Motor neuron (in vitro differentiated cells): ENCODE data around the gene RUNX2. TPM values are rescaled to one million over a fixed set of nuclear protein-coding genes. Genes with fewer than 3 reads are reported as not detected.

Source experiments
- ATAC-seq, 8 experiments: fragments of 200-7000 bp; cut with Tn5 transposase; replicated peaks in 6 of 8; 2 replicates each; pipeline ENCODE4 v1.8.0; 2021; ENCODE audit warnings: mild to moderate bottlenecking in 8 of 8, moderate library complexity in 8 of 8
- H3K27ac ChIP-seq, 2 donors: fragments of 250-450 bp; sonication (Bioruptor Pico); 2 replicates each; pipeline ENCODE4 v1.9.0; 2021; ENCODE audit warnings: antibody characterized with exemption in 2 of 2, mild to moderate bottlenecking in 2 of 2, moderate library complexity in 1 of 2
- H3K4me1 ChIP-seq, 2 donors: fragments of 250-450 bp; sonication (Bioruptor Pico); replicated peaks in 1 of 2; 2 replicates each; pipeline ENCODE4 v1.6.1; 2021; ENCODE audit warnings: antibody characterized with exemption in 2 of 2, mild to moderate bottlenecking in 2 of 2, moderate library complexity in 1 of 2
- H3K4me3 ChIP-seq, 5 donors: fragments of 250-450 bp; sonication (Bioruptor Pico); 2 replicates each; pipeline ENCODE4 v1.9.0; 2021; ENCODE audit warnings: antibody characterized with exemption in 5 of 5, mild to moderate bottlenecking in 5 of 5, moderate library complexity in 4 of 5
- WGBS, 10 experiments: fragments of 450-650 bp; shearing (Covaris generic); methylation state at CpG; one replicate each; pipeline ENCODE4 v1.0.0; 2022; 5-methylcytosine and 5-hydroxymethylcytosine counted together
- in situ Hi-C, 9 experiments: fragments of 400-800 bp; cut with MboI; loops; one replicate each; pipeline ENCODE4 v1.15.0; 2021; ENCODE audit warnings: low sequenced_read_pairs in 9 of 9, low pct_unique_long_range_greater_than_20kb in 2 of 9; ENCODE audit not compliant: unreplicated experiment in 9 of 9
- total RNA-seq, 8 experiments: library from RNA; unstranded; fragments of 300-600 nt; gene quantifications; 2 replicates each; pipeline versions ENCODE4 v1.2.3 to v1.2.4, GENCODE V29; 2022

Gene RUNX2
- total RNA-seq, 8 experiments from 2014 or later: 0.46 to 7.8 (median 1.8) TPM

DNA sequence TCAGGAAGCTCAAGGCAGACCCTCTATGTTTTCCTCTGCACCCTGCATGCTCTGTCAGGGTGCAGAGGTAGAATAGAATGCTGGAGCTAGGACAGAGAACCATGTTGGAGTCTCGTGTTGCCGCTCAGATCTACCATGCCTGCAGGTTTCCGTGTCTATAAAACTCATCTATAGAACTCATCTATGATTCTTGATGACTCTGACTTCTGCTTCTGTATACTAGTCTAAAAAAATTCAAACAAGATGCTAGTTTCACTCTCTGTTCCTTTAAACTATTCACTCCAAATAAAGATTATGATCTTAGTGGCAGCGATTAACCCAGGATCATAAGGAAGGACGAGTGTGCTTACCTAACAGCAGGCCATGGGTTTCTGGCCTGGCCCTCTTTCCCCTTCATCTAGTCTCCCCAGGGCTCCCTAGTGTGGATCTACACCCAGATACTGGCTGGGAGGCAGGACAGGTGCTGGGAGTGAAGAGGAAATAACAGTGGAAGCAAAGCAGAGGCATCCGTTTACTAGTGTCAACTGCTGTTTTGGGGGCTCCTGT, 212.3 kb downstream of the RUNX2 start:
- Histone ChIP-seq H3K4me1 (peaks cover 5 to 16% of the 10 kb centered on the region in 2 donors), H3K27ac (no peak overlapping the region), H3K4me3 (no peak overlapping the region)
- ATAC-seq: no peak
- WGBS, 10 experiments: 79 to 100% (median 94%) methylated on average over 2 to 4 of the region's 6 CpGs; no CpG with 5 or more reads in 3 of the 10 experiments
- in situ Hi-C loops: no loop called here

DNA sequence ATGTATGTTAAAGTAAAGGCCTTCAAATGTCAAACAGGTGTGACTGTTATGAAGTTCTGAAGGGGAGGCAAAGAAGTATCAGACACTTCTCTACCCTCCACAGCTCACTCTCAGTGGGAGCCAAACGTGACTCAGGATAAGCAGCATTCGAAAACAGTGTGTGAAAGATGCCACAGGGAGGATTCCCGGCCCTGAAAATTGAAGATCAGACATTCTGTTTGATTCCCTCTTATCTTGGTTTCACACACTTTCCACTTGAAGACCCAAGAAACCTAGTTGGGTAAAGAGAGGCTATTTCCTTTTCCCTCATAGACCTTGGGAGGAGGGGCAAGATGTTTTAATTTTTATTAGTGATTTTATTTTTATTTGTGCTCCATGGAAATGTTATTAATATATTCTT, 213.8 kb downstream of the RUNX2 start:
- in situ Hi-C loops: no loop called here
- H3K27ac ChIP-seq: no peak overlapping the region
- WGBS, 10 experiments: 40 to 86% (median 78%) methylated on average over 2 to 3 of the region's 3 CpGs; no CpG with 5 or more reads in 5 of the 10 experiments
- peaks cover 5 to 16% of the 10 kb centered on the region in 2 donors for H3K4me1 ChIP-seq
- ATAC-seq: no peak
- H3K4me3 ChIP-seq: no peak overlapping the region

DNA sequence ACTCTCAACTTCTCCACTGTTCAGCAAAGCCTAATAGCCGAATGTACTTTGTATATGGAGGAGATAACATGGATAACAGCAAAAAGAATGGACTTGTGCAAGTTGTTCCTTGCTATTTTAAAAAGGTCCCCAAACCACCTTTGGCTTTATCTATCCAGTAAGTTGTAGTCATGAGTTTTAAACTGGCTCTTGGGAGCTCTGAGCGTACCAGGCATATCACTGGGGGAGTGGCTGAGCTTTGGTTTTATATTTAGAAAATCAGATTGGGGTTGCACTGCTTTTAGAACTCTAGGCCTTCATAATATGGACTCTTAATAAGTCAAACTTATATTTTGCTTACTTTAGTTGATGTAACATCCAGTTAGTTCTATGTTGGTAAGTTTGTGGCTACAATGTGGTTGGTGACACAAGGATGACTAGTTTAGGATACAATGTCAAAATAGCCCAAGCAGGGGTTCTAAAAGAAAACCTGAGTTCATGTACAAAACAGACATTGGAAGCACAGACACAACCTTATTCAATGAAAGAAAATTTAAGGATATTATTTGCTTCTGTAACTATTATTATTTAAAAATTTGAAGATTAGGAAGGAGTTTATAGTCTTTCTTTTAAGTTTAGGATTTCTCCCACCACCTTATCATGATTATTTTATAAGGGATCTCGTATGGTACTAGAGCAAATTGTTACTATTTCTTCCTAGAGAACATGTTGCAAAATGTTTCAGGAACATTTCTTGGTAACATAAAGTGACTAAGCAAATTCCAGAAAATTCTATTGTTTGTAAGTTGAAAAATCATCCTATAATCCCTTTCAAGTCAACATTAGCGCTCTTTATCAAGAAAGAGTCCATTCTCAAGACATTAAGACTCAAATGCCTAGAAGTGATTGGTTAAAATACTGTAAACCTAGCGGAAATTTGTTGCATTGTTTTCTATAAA, 215.4 kb downstream of the RUNX2 start:
- Histone ChIP-seq H3K4me3 (no peak overlapping the region), H3K4me1 (peaks cover 0 to 6% of the 10 kb centered on the region in 2 donors), H3K27ac (no peak overlapping the region)
- in situ Hi-C loops: no loop called here
- 45 to 100% (median 90%) methylated on average over 2 to 5 of the region's 5 CpGs for WGBS, 10 experiments
- ATAC-seq: no peak

DNA sequence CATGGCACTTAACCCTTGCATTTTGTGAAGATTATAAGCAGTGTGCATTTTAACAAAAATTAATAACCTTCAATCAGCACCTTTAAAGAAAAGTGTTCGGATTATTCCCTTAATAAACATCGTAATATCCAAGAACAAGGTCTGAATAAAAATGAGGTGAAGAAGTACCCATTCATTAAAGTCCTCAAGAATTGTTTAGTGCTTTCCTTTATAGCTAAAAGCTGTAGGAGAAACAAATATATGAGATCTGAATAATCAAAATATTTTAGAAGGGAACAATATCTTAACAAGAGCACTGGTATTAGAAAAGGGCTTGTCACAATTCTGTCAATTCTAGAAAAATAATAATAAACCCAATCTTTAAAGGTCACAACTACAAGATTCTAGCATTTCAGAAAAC, 217.3 kb downstream of the RUNX2 start:
- in situ Hi-C loops: no loop called here

DNA sequence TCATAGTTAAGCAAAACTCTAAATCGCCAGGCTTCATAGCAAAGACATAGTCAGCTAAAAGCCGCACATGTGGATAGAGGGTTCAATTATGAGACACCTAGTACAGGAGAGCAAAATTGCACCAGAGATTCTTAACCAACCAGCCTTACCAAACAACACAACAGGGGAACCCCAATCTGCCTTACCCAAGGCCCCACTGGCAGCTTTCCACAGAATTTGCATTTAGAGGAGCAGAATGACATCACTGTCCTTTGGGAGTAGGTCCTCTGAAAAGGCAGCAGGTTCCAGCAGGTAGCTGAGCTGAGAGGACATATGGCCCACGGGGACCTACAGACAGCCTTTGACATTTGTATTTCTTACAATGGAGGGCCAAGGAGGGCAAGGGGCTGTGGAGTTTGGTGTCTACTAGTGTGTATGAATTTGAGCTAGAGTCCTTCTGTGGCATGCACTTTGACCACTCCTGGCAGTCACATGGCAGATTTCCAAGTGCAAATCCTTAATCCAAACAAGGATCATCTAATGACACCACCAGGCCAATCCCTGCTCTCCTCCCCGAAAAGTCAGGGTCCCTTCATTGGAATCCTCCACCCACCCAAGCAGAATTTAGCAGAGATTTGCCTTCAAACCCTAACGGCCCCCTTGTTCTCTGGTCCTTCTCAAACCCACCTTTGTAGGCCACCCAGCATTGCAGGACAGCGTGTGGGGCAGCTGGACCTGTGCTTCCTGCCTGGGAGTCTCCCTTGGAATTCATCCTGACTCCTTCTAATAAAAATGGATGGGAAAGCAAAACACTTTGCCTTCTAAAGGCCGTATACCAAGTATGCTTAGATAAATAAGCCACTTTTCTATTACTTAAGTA, 220.8 kb downstream of the RUNX2 start:
- no peak overlapping the region for H3K4me3 ChIP-seq
- H3K27ac ChIP-seq: no peak overlapping the region
- 80 to 100% (median 95%) methylated on average over 1 to 5 of the region's 7 CpGs; no CpG with 5 or more reads in 1 of the 10 experiments for WGBS, 10 experiments
- ATAC-seq: no peak
- no peaks in the 10 kb centered on the region for H3K4me1 ChIP-seq
- in situ Hi-C loops: no loop called here

More for the DNA sequence above, 217.3 kb downstream of the RUNX2 start:
- WGBS, 10 experiments: 71 to 100% (median 98%) methylated on average over 2 of the region's 2 CpGs
- ATAC-seq: no peak
- Histone ChIP-seq H3K4me1 (no peaks in the 10 kb centered on the region), H3K27ac (no peak overlapping the region), H3K4me3 (no peak overlapping the region)

DNA sequence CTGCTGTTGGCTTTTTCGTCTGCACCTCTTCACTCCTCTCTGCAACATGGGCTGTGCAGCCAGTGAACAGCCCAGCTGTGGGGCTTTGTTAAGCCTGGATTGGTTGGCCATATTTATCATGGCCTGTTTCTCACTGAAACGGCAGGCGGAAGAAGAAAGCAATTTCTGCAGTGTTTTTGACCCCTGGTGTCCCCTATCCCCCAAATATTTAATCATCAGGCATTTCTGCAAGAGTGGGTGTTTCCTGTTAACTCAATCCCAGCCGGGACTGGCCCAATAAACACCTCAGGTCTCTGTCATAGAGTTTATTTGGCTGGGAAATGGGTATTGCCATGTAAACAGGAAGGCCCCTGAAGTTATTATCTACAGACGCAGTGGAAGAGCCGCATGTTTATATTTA, 224.4 kb downstream of the RUNX2 start:
- Histone ChIP-seq H3K4me1 (peaks cover 7 to 8% of the 10 kb centered on the region in 2 donors), H3K27ac (no peak overlapping the region), H3K4me3 (no peak overlapping the region)
- WGBS, 10 experiments: 67 to 97% (median 87%) methylated on average over 1 to 5 of the region's 6 CpGs; no CpG with 5 or more reads in 4 of the 10 experiments
- no peak for ATAC-seq
- in situ Hi-C loops: no loop called here

DNA sequence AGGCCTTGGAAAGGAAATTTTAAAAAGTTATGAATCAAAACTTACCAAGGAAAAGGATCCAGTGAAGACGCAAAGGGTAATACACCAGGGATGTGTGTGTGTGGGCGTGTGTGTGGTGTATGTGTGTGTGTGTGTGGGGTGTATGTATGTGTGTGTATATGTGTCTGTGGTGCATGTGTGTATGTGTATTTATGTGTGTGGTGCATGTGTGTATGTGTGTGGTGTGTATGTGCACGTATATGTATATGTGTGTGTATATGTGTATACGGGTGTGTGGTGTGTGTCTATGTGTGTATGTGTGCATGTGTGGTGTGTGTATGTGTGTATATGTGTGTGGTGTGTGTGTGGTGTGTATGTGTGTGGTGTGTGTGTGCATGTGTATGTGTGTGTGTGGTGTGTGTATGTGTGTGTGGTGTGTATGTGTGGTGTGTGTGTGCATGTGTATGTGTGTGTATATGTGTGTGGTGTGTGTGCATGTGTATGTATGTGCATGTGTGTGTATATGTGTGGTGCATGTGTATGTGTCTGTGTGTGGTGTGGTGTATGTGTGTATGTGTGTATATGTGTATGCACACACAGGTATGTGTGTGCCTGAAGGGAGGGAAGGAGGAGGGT, 225.7 kb downstream of the RUNX2 start:
- ATAC-seq: no peak
- Histone ChIP-seq H3K4me3 (no peak overlapping the region), H3K27ac (no peak overlapping the region), H3K4me1 (peaks cover 7 to 8% of the 10 kb centered on the region in 2 donors)
- WGBS, 10 experiments: 0 to 100% (median 75%) methylated on average over 1 to 4 of the region's 4 CpGs; no CpG with 5 or more reads in 5 of the 10 experiments
- in situ Hi-C loops: no loop called here

DNA sequence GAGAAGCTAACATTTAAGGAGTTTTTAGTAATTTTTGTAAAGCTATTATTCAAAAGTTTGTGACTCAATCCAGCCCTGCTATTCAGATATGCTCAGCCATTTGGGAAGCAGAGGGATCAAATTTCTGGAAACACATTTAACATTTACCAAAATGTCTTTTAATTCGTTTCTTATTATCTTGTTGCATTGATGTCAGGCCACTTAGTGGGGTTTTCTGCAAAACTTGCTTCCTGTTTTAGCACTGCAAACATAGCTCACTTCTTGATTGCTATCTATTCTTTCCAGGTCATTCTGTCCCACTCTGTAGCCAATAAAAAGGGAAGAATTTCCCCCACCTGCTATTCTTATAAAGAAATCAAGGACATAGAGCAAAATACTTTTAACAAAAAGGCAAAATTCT, 226.5 kb downstream of the RUNX2 start:
- in situ Hi-C loops: no loop called here
- peak in 1 of 8 experiments; percentile 63 for ATAC-seq
- Histone ChIP-seq H3K4me3 (no peak overlapping the region), H3K4me1 (peaks cover 7 to 8% of the 10 kb centered on the region in 2 donors), H3K27ac (no peak overlapping the region)
- 0 to 90% (median 40%) methylated on average over 1 of the region's 1 CpG; no CpG with 5 or more reads in 5 of the 10 experiments for WGBS, 10 experiments

DNA sequence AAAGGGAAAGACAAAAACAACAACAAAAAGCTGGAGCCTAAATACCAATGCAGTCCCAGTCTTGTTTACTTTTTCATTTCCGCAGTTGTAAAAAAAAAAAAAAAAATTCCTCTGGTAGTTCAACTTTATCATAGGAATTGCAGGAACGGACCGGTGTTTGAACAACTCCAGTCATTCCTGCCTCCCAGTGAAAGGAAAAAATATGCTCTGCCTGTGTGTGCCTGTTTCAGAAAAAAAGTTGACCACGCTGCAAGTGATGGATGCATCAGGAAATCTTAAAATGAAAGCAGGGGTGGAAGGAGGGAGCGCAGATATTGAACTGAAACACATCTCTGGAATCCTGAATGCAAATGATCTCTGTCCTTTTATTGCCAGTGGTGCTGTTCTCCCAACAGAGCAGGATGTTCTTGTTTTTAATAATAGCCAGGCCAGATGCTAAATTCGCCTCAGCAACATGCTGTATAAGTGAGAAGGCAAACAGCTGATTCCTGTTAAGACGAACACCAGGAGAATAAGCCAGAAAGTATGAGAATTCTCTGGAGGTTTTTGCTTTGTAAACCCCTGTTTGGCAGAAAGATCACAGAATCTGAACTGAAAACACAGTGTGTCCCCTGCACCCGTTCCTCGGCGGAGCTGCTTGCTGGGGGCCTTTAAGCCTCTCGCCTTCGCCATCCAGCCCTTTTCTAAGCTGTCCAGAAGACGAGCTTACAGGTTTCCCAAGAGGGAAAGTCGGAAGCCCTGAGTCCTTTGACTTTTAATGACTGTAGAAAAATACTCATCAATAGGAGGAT, 228.0 kb downstream of the RUNX2 start:
- WGBS, 10 experiments: 4 to 87% (median 59%) methylated on average over 3 to 12 of the region's 14 CpGs
- in situ Hi-C loops: no loop called here
- H3K4me1 ChIP-seq: peaks cover 7 to 8% of the 10 kb centered on the region in 2 donors
- no peak overlapping the region for H3K27ac ChIP-seq
- H3K4me3 ChIP-seq: no peak overlapping the region
- ATAC-seq: peak in 6 of 8 experiments; percentile 10 to 73 (median 38)

DNA sequence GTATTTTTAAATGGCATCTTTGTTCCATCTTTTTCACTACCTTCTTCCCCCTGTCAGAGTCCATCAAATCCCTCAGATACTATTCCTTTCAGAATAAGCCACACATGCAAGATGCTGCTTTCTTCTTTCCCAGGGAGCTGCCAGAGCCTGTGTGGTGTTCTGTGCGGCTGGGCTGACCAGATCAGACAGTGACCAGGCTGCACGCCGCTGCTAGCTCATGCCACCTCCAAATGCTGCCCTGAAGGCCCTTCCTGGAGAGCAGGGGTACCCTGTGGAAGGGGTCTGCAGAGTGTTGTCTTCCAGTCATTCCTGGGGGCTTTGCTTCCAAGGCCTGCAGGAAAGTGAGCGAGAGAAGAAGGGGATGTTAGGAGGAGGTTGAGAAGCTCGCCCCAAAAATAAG, 228.7 kb downstream of the RUNX2 start:
- H3K27ac ChIP-seq: no peak overlapping the region
- no peak for ATAC-seq
- in situ Hi-C loops: no loop called here
- H3K4me3 ChIP-seq: no peak overlapping the region
- H3K4me1 ChIP-seq: peaks cover 7 to 8% of the 10 kb centered on the region in 2 donors
- 72 to 100% (median 95%) methylated on average over 1 to 5 of the region's 5 CpGs; no CpG with 5 or more reads in 4 of the 10 experiments for WGBS, 10 experiments

DNA sequence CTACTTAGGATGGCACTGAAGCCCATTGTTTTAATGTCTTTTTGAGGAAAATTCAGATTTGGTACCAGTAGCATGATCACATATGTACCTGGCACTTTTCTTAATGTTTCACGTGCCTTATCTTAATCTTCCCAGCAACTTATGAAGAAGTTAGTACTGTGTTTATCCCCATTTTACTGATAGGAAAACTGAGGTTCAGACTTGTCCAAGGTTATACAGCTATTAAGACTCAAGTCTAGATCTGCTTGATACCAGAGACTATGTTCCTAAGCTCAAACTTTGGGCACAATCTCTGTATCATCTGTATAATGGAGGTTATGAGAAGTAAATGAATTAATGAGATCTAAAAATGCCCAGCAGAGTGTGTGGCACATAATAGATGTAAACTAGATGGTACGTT, 229.3 kb downstream of the RUNX2 start:
- Histone ChIP-seq H3K27ac (no peak overlapping the region), H3K4me1 (peaks cover 7 to 8% of the 10 kb centered on the region in 2 donors), H3K4me3 (no peak overlapping the region)
- WGBS, 10 experiments: 67 to 100% (median 84%) methylated on average over 1 to 2 of the region's 2 CpGs; no CpG with 5 or more reads in 2 of the 10 experiments
- no peak for ATAC-seq
- in situ Hi-C loops: no loop called here

DNA sequence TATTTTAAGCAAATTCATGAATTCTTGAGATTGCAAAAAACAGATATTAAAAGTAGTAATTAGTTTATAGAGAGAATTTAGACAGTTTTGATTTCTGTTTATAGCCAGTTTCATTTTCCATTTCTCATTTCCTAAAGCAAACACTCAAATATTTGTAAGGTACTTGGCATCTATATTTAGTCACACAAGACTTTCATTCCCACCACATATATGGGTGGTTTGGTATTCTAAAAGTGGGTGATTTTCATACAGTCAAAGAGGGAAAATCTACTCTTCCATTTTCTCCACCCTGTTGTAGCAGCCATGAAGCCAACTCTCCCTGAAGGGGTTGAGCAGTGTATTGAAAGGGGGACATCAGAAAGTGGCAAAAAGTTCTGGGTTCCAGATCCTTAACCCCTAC, 230.7 kb downstream of the RUNX2 start:
- in situ Hi-C loops: no loop called here
- H3K4me1 ChIP-seq: peaks cover 7 to 8% of the 10 kb centered on the region in 2 donors
- no peak overlapping the region for H3K27ac ChIP-seq
- no peak for ATAC-seq
- H3K4me3 ChIP-seq: no peak overlapping the region
